ENCODE measurements around the gene STX1B.

- TF ChIP-seq CTCF (conservative IDR thresholded peaks at IDR 0.05) (no peak), ZFX (IDR thresholded peaks at IDR 0.05) (no peak)
Observed at GRCh38 chr16:31016018-31016417, 5.6 kb upstream of the STX1B start.

Measured in C4-2B (cell line).